ENCODE data around the gene SETD9. TPM values are rescaled to one million over a fixed set of nuclear protein-coding genes. Genes with fewer than 3 reads are reported as not detected.

The SETD9 gene
- total RNA-seq, 2 experiments from 2014 or later, result 1.6 to 2.3 TPM

- H3K4me3 Mint-ChIP-seq, result no peak overlapping the region
- no peak for ATAC-seq (ENCODE audit: poor library complexity)
- no peak for DNase-seq
These were observed 44.9 kb downstream of the SETD9 start for GRCh38 chr5:56954262-56954661.

GRCh38 chr5:56958595-56958994, 49.2 kb downstream of the SETD9 start:
- Mint-ChIP-seq H3K27me3 (peaks cover 59% of the 10 kb centered on the region), H3K9me3 (no peaks in the 10 kb centered on the region), H3K4me3 (no peak overlapping the region), H3K36me3 (ENCODE audit: low read depth) (no peaks in the 10 kb centered on the region), H3K27ac (no peak overlapping the region), H3K4me1 (ENCODE audit: low read depth) (no peaks in the 10 kb centered on the region)
- Histone ChIP-seq H3K4me1 (ENCODE audit: insufficient read depth, low read length) (no peaks in the 10 kb centered on the region), H3K4me3 (ENCODE audit: low read length) (no peak overlapping the region), H3K27me3 (ENCODE audit: control insufficient read depth in 1 of 2, insufficient read depth in 2 of 2, low read length in 2 of 2) (peaks cover 18 to 43% of the 10 kb centered on the region in 2 experiments), H3K36me3 (ENCODE audit: insufficient read depth, low read length) (no peaks in the 10 kb centered on the region), H3K27ac (ENCODE audit: low read depth in 1 of 2, low read length in 2 of 2) (no peak overlapping the region), H3K9me3 (ENCODE audit: control insufficient read depth in 1 of 2, insufficient read depth in 1 of 2, low read length in 2 of 2) (no peaks in the 10 kb centered on the region)
- ATAC-seq (ENCODE audit: poor library complexity) (no peak), DNase-seq (no peak)
- CTCF ChIA-PET, result no interaction called here
- POLR2A ChIA-PET, result no interaction called here
- no peak for TF ChIP-seq CTCF (IDR thresholded peaks at IDR 0.05)
- intact Hi-C loops (cut with DNase I, micrococcal nuclease), result no loop called here

More at GRCh38 chr5:56954262-56954661, 44.9 kb downstream of the SETD9 start:
- intact Hi-C loops (cut with DNase I, micrococcal nuclease), result loop anchor here (5.0 kb wide), 3 partner anchors 47 to 263 kb away; partner anchors contain the start of genes GPBP1 (in 1 of the 2) and SETD9 (in 1 of the 2)
- Histone ChIP-seq H3K27me3 (ENCODE audit: control insufficient read depth in 1 of 2, insufficient read depth in 2 of 2, low read length in 2 of 2) (peaks cover 11 to 27% of the 10 kb centered on the region in 2 experiments), H3K4me3 (ENCODE audit: low read length) (no peak overlapping the region), H3K27ac (ENCODE audit: low read depth in 1 of 2, low read length in 2 of 2) (no peak overlapping the region), H3K4me1 (ENCODE audit: insufficient read depth, low read length) (peaks cover 14% of the 10 kb centered on the region), H3K36me3 (ENCODE audit: insufficient read depth, low read length) (no peaks in the 10 kb centered on the region), H3K9me3 (ENCODE audit: control insufficient read depth in 1 of 2, insufficient read depth in 1 of 2, low read length in 2 of 2) (no peaks in the 10 kb centered on the region)
- CTCF ChIA-PET, result interaction anchor here (1.3 kb wide), 1 partner anchor 278 kb away, joined by 3 read pairs; no protein-coding TSS in a partner anchor
- H3K27me3 Mint-ChIP-seq, result peaks cover 37% of the 10 kb centered on the region
- no peak for TF ChIP-seq CTCF (IDR thresholded peaks at IDR 0.05)
- H3K36me3 Mint-ChIP-seq (ENCODE audit: low read depth), result peaks cover 10% of the 10 kb centered on the region
- H3K4me1 Mint-ChIP-seq (ENCODE audit: low read depth), result peaks cover 20% of the 10 kb centered on the region
- H3K27ac Mint-ChIP-seq, result no peak overlapping the region
- no peaks in the 10 kb centered on the region for H3K9me3 Mint-ChIP-seq
- POLR2A ChIA-PET, result no interaction called here

- Histone ChIP-seq H3K4me1 (ENCODE audit: insufficient read depth, low read length) (no peaks in the 10 kb centered on the region), H3K9me3 (ENCODE audit: control insufficient read depth in 1 of 2, insufficient read depth in 1 of 2, low read length in 2 of 2) (no peaks in the 10 kb centered on the region), H3K36me3 (ENCODE audit: insufficient read depth, low read length) (no peaks in the 10 kb centered on the region), H3K27ac (ENCODE audit: low read depth in 1 of 2, low read length in 2 of 2) (no peak overlapping the region), H3K27me3 (ENCODE audit: control insufficient read depth in 1 of 2, insufficient read depth in 2 of 2, low read length in 2 of 2) (peaks cover 13 to 35% of the 10 kb centered on the region in 2 experiments), H3K4me3 (ENCODE audit: low read length) (no peak overlapping the region)
- intact Hi-C loops (cut with DNase I, micrococcal nuclease), result no loop called here
- Mint-ChIP-seq H3K9me3 (no peaks in the 10 kb centered on the region), H3K4me3 (no peak overlapping the region), H3K27ac (no peak overlapping the region), H3K4me1 (ENCODE audit: low read depth) (no peaks in the 10 kb centered on the region), H3K36me3 (ENCODE audit: low read depth) (no peaks in the 10 kb centered on the region), H3K27me3 (peaks cover 56% of the 10 kb centered on the region)
- no peak for TF ChIP-seq CTCF (IDR thresholded peaks at IDR 0.05)
- ChIA-PET CTCF (no interaction called here), POLR2A (no interaction called here)
- no peak for DNase-seq
- no peak for ATAC-seq (ENCODE audit: poor library complexity)
These were observed 49.9 kb downstream of the SETD9 start for GRCh38 chr5:56959326-56959725.
